Measurements from ENCODE around the gene SUPT4H1. TPM values are rescaled to one million over a fixed set of nuclear protein-coding genes. Genes with fewer than 3 reads are reported as not detected.

The SUPT4H1 gene
- total RNA-seq (2022; extraction: Qiagen RNA extraction; ENCODE audit: low read depth) = 102 to 166 TPM (median 145 TPM) in 5 replicates

GRCh38 chr17:58351831-58352595, at the start of gene SUPT4H1:
TSS of gene SUPT4H1 (minus strand) at chr17:58352201. CDS start at chr17:58352135, 66 bp downstream.

DNA sequence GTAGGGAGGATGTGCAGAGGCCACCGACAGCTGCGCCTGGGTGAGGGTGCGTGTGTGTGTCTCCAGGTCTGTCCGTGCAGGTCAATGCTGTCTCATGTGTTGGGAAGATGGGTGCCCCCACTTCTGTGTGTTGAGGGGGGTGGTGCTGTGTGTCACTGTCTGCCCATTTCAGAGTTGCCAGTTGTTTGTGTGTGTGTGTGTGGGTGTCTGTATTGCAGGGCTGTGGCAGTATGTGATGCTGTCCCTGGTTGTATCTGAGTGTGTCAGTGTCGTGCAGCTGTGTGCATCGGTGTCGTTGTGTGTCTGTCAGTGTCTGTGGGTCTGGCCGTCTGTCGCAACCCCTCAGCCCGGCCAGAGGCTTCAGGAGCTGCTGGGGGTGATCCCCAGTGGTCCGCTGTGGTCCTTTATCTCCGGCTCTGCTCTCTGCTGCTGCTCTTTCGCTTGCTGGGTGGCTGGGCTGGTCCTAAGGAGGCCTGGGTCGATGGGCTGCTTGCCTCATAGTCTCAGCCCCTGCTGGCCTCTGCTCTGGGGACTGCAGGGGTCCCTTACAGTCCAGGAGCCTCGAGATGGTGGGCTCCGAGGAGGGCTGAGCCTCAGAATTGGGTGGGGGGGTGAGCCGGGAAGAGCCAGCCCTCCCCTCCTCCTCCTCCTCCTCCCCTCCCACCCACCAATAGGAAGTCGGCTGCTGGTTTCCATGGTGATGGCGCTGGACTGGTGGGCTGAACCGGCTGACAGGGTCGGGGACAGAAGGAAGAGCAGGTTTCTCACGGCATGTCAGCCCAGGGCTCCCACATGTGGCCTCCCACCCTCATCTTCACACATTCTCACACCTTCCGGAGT, 23.6 kb downstream of the SUPT4H1 start, which contains the start of gene TSPOAP1:
Gene TSPOAP1, minus strand, starts transcription at position 601 of the 840 bp plus-strand sequence. CDS start 875 bp downstream, outside the sequence.

Other genes starting within 250 kb of the SUPT4H1 start
- 0.02 TPM in 1 of 5 replicates, not detected in the others for gene OR4D1, start 203.8 kb downstream of the SUPT4H1 start, total RNA-seq (2022; extraction: Qiagen RNA extraction; ENCODE audit: low read depth)
- not detected in 5 replicates for gene OR4D2, start 185.2 kb downstream of the SUPT4H1 start, total RNA-seq (2022; extraction: Qiagen RNA extraction; ENCODE audit: low read depth)
- gene EPX, start 159.5 kb downstream of the SUPT4H1 start, total RNA-seq (2022; extraction: Qiagen RNA extraction; ENCODE audit: low read depth) = not detected in 5 replicates
- 7.3 to 12.3 TPM (median 10.7 TPM) in 5 replicates for gene MKS1, start 132.9 kb downstream of the SUPT4H1 start, total RNA-seq (2022; extraction: Qiagen RNA extraction; ENCODE audit: low read depth)
- gene LPO, start 113.6 kb downstream of the SUPT4H1 start, total RNA-seq (2022; extraction: Qiagen RNA extraction; ENCODE audit: low read depth) = not detected in 5 replicates
- gene MPO, start 71.3 kb downstream of the SUPT4H1 start, total RNA-seq (2022; extraction: Qiagen RNA extraction; ENCODE audit: low read depth) = not detected in 5 replicates
- not detected in 5 replicates for gene TSPOAP1, start 23.4 kb downstream of the SUPT4H1 start, total RNA-seq (2022; extraction: Qiagen RNA extraction; ENCODE audit: low read depth)
- 0.21 to 0.39 TPM (median 0.21 TPM) in 5 replicates for gene RNF43, start 65.3 kb upstream of the SUPT4H1 start, total RNA-seq (2022; extraction: Qiagen RNA extraction; ENCODE audit: low read depth)
- not detected in 5 replicates for gene HSF5, start 136.2 kb upstream of the SUPT4H1 start, total RNA-seq (2022; extraction: Qiagen RNA extraction; ENCODE audit: low read depth)
- 7.2 to 11.1 TPM (median 10.0 TPM) in 5 replicates for gene MTMR4, start 162.4 kb upstream of the SUPT4H1 start, total RNA-seq (2022; extraction: Qiagen RNA extraction; ENCODE audit: low read depth)

Measured in A549 treated with DMSO at 1 μM for 4 hours (cell line).